ENCODE measurements around the gene TBC1D1. TPM values are rescaled to one million over a fixed set of nuclear protein-coding genes. Genes with fewer than 3 reads are reported as not detected.

The TBC1D1 gene
- polyA plus RNA-seq, 3 donors: 23.3 to 70.0 (median 31.5) TPM

- TF ChIP-seq, protein P1, sequence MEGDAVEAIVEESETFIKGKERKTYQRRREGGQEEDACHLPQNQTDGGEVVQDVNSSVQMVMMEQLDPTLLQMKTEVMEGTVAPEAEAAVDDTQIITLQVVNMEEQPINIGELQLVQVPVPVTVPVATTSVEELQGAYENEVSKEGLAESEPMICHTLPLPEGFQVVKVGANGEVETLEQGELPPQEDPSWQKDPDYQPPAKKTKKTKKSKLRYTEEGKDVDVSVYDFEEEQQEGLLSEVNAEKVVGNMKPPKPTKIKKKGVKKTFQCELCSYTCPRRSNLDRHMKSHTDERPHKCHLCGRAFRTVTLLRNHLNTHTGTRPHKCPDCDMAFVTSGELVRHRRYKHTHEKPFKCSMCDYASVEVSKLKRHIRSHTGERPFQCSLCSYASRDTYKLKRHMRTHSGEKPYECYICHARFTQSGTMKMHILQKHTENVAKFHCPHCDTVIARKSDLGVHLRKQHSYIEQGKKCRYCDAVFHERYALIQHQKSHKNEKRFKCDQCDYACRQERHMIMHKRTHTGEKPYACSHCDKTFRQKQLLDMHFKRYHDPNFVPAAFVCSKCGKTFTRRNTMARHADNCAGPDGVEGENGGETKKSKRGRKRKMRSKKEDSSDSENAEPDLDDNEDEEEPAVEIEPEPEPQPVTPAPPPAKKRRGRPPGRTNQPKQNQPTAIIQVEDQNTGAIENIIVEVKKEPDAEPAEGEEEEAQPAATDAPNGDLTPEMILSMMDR (IDR thresholded peaks at IDR 0.05): no peak
- intact Hi-C loops (cut with micrococcal nuclease): loop anchor here in 1 of 2 donors (5.0 to 10.0 kb wide), 2 partner anchors 41 to 68 kb away; partner anchors contain the start of gene PGM2
- Histone ChIP-seq H3K36me3 (replicated peaks in 1 of 2; ENCODE audit: control insufficient read depth in 1 of 2, insufficient read depth in 2 of 2, low read length in 2 of 2) (peaks cover 0 to 8% of the 10 kb centered on the region in 2 donors), H3K9me3 (replicated peaks in 1 of 2; ENCODE audit: control insufficient read depth in 1 of 2, insufficient read depth in 1 of 2, low read length in 2 of 2) (no peaks in the 10 kb centered on the region), H3K27me3 (ENCODE audit: control insufficient read depth in 2 of 2, insufficient read depth in 2 of 2, low read length in 2 of 2) (no peaks in the 10 kb centered on the region), H3K4me2 (replicated peaks; ENCODE audit: extremely low read depth, low read length, poor library complexity, severe bottlenecking) (peak overlapping the region; percentile 88), H2AFZ (ENCODE audit: insufficient read depth, low read depth, low read length, poor library complexity, severe bottlenecking) (no peak overlapping the region), H4K20me1 (ENCODE audit: insufficient read depth, low read length) (peaks cover 54% of the 10 kb centered on the region), H3K4me1 (ENCODE audit: control insufficient read depth in 1 of 2, insufficient read depth in 2 of 2, low read length in 2 of 2) (peaks cover 40 to 48% of the 10 kb centered on the region in 2 donors), H3K27ac (ENCODE audit: low read depth in 1 of 2, low read length in 2 of 2) (peak overlapping the region; percentile 40 to 85), H3K4me3 (replicated peaks in 1 of 3; ENCODE audit: low read depth in 2 of 3, low read length in 3 of 3) (peak overlapping the region in 1 of 3 experiments; percentile 92), H3K9ac (ENCODE audit: insufficient read depth, low read length, poor library complexity, severe bottlenecking) (no peak overlapping the region), H3K79me2 (ENCODE audit: insufficient read depth, low read length) (peaks cover 68% of the 10 kb centered on the region)
- H3K36me3 Mint-ChIP-seq: peaks cover 10 to 17% of the 10 kb centered on the region in 2 donors
- H3K27ac Mint-ChIP-seq: peak overlapping the region; percentile 82 to 91 (median 85)
- H3K4me3 Mint-ChIP-seq: peak overlapping the region; percentile 37 to 88
- no peaks in the 10 kb centered on the region for H3K9me3 Mint-ChIP-seq
- H3K27me3 Mint-ChIP-seq (ENCODE audit: low read depth in 3 of 3): peaks cover 7 to 10% (median 7%) of the 10 kb centered on the region in 3 donors
- peaks cover 50% of the 10 kb centered on the region for H3K4me1 Mint-ChIP-seq
- WGBS (ENCODE audit: insufficient coverage): no CpG with 5 or more reads among the region's 3 CpGs
- no peak for DNase-seq
Measured at GRCh38 chr4:37893164-37893563, 2.3 kb downstream of the TBC1D1 start.

GRCh38 chr4:37895271-37895670 is 4.4 kb downstream of the TBC1D1 start:
- Histone ChIP-seq H3K9me3 (replicated peaks in 1 of 2; ENCODE audit: control insufficient read depth in 1 of 2, insufficient read depth in 1 of 2, low read length in 2 of 2) (no peaks in the 10 kb centered on the region), H3K4me1 (ENCODE audit: control insufficient read depth in 1 of 2, insufficient read depth in 2 of 2, low read length in 2 of 2) (peaks cover 35 to 43% of the 10 kb centered on the region in 2 donors), H3K36me3 (replicated peaks in 1 of 2; ENCODE audit: control insufficient read depth in 1 of 2, insufficient read depth in 2 of 2, low read length in 2 of 2) (peaks cover 2 to 17% of the 10 kb centered on the region in 2 donors), H3K79me2 (ENCODE audit: insufficient read depth, low read length) (peaks cover 89% of the 10 kb centered on the region), H3K27me3 (ENCODE audit: control insufficient read depth in 2 of 2, insufficient read depth in 2 of 2, low read length in 2 of 2) (no peaks in the 10 kb centered on the region), H3K4me3 (replicated peaks in 1 of 3; ENCODE audit: low read depth in 2 of 3, low read length in 3 of 3) (no peak overlapping the region), H3K27ac (ENCODE audit: low read depth in 1 of 2, low read length in 2 of 2) (no peak overlapping the region), H4K20me1 (ENCODE audit: insufficient read depth, low read length) (peaks cover 75% of the 10 kb centered on the region), H3K4me2 (replicated peaks; ENCODE audit: extremely low read depth, low read length, poor library complexity, severe bottlenecking) (no peak overlapping the region), H3K9ac (ENCODE audit: insufficient read depth, low read length, poor library complexity, severe bottlenecking) (no peak overlapping the region), H2AFZ (ENCODE audit: insufficient read depth, low read depth, low read length, poor library complexity, severe bottlenecking) (no peak overlapping the region)
- no CpG with 5 or more reads among the region's 7 CpGs for WGBS (ENCODE audit: insufficient coverage)
- H3K9me3 Mint-ChIP-seq: peaks cover 0 to 5% (median 0%) of the 10 kb centered on the region in 7 donors
- H3K27ac Mint-ChIP-seq: peak overlapping the region in 2 of 7 donors; percentile 30 to 46
- DNase-seq: no peak
- peaks cover 46% of the 10 kb centered on the region for H3K4me1 Mint-ChIP-seq
- intact Hi-C loops (cut with micrococcal nuclease): loop anchor here in 1 of 2 donors (10.0 kb wide), 1 partner anchor 70 kb away; the partner anchor contains the start of gene PGM2
- H3K27me3 Mint-ChIP-seq (ENCODE audit: low read depth in 3 of 3): peaks cover 0 to 2% (median under 1%) of the 10 kb centered on the region in 3 donors
- no peak overlapping the region for H3K4me3 Mint-ChIP-seq
- TF ChIP-seq, protein P1 (IDR thresholded peaks at IDR 0.05): no peak
- H3K36me3 Mint-ChIP-seq: peaks cover 18 to 35% of the 10 kb centered on the region in 2 donors

All from CD14-positive monocyte (primary cell).